GM12878 (cell line): Measurements from ENCODE around the gene TULP4. TPM values are rescaled to one million over a fixed set of nuclear protein-coding genes. Genes with fewer than 3 reads are reported as not detected.
A peak's percentile ranks its signal among the peaks of the same experiment; 100 is the strongest.

Source experiments
- BACH1 ChIP-seq: fragments of 450-650 bp; IDR thresholded peaks from 2 replicates; pipeline ENCODE4 v1.6.1; 2017; ENCODE audit warnings: mild to moderate bottlenecking, borderline replicate concordance
- BRCA1 ChIP-seq: IDR thresholded peaks from 2 replicates; pipeline ENCODE4 v1.6.1; 2011; ENCODE audit warnings: low read depth, low read length, improper control_type of control experiment
- ESRRA ChIP-seq: IDR thresholded peaks from 2 replicates; pipeline ENCODE4 v1.6.1; 2012; ENCODE audit warnings: mild to moderate bottlenecking, low read length, improper control_type of control experiment
- ETV6 ChIP-seq, 2 experiments: fragments of 450-650 bp in 1 of 2; IDR thresholded peaks in 1 of 2; conservative IDR thresholded peaks in 1 of 2; 2 replicates each; pipeline ENCODE4 v1.6.1; 2014; ENCODE audit warnings: antibody characterized with exemption in 1 of 2, borderline replicate concordance in 1 of 2, low read depth in 1 of 2, mild to moderate bottlenecking in 1 of 2, moderate library complexity in 1 of 2
- FOXK2 ChIP-seq: fragments of 450-650 bp; IDR thresholded peaks from 2 replicates; pipeline ENCODE4 v1.6.1; 2017; ENCODE audit warnings: mild to moderate bottlenecking, moderate library complexity
- HDGF ChIP-seq: fragments of 450-650 bp; IDR thresholded peaks from 2 replicates; pipeline ENCODE4 v1.6.1; 2016; ENCODE audit warnings: antibody characterized with exemption
- MEF2A ChIP-seq: IDR thresholded peaks from 2 replicates; pipeline ENCODE4 v1.6.1; 2011; ENCODE audit warnings: low read depth, mild to moderate bottlenecking, low read length, moderate library complexity; ENCODE audit not compliant: insufficient read depth
- MEF2B ChIP-seq: fragments of 450-650 bp; IDR thresholded peaks from 2 replicates; pipeline ENCODE4 v1.6.1; 2018; ENCODE audit warnings: mild to moderate bottlenecking, moderate library complexity; ENCODE audit not compliant: partially characterized antibody, poor library complexity, severe bottlenecking
- MYC ChIP-seq: IDR thresholded peaks from 2 replicates; pipeline ENCODE4 v1.6.1; 2011; ENCODE audit warnings: mild to moderate bottlenecking, low read length, moderate library complexity, inconsistent platforms; ENCODE audit not compliant: insufficient read depth, insufficient replicate concordance, insufficient read length, severe bottlenecking
- NFXL1 ChIP-seq: fragments of 450-650 bp; IDR thresholded peaks from 2 replicates; pipeline ENCODE4 v1.6.1; 2017; ENCODE audit warnings: antibody characterized with exemption, mild to moderate bottlenecking, borderline replicate concordance
- POLR2AphosphoS2 ChIP-seq: IDR thresholded peaks from 2 replicates; pipeline ENCODE4 v1.6.1; 2011; ENCODE audit warnings: low read depth, mild to moderate bottlenecking, low read length, improper control_type of control experiment, moderate library complexity
- RELB ChIP-seq: fragments of 450-650 bp; IDR thresholded peaks from 2 replicates; pipeline ENCODE4 v1.6.1; 2017; ENCODE audit warnings: low read depth, mild to moderate bottlenecking, moderate library complexity
- SMARCA5 ChIP-seq: fragments of 450-650 bp; IDR thresholded peaks from 2 replicates; pipeline ENCODE4 v1.6.1; 2017; ENCODE audit warnings: mild to moderate bottlenecking
- SREBF2 ChIP-seq: IDR thresholded peaks from 2 replicates; pipeline ENCODE4 v1.6.1; 2012; ENCODE audit warnings: mild to moderate bottlenecking, low read length
- YY1 ChIP-seq: IDR thresholded peaks from 2 replicates; pipeline ENCODE4 v1.6.1; 2011; ENCODE audit warnings: low read depth, mild to moderate bottlenecking, low read length
- ZBTB11 ChIP-seq: fragments of 450-650 bp; formaldehyde crosslinking; IDR thresholded peaks from 2 replicates; pipeline ENCODE4 v1.5.0; 2022; ENCODE audit warnings: mild to moderate bottlenecking, missing genetic modification characterization
- ZNF384 ChIP-seq: IDR thresholded peaks from 2 replicates; pipeline ENCODE4 v1.6.1; 2012; ENCODE audit warnings: low read depth, mild to moderate bottlenecking, low read length, improper control_type of control experiment, borderline replicate concordance
- ZNF592 ChIP-seq: fragments of 450-650 bp; IDR thresholded peaks from 2 replicates; pipeline ENCODE4 v1.6.1; 2017; ENCODE audit warnings: mild to moderate bottlenecking, moderate library complexity
- ZNF622 ChIP-seq: fragments of 450-650 bp; IDR thresholded peaks from 2 replicates; pipeline ENCODE4 v1.6.1; 2017; ENCODE audit warnings: mild to moderate bottlenecking, inconsistent platforms
- ZZZ3 ChIP-seq: IDR thresholded peaks from 2 replicates; pipeline ENCODE4 v1.6.1; 2011; ENCODE audit warnings: low read depth; ENCODE audit not compliant: control insufficient read depth, insufficient read length
- polyA plus RNA-seq, 11 experiments: library from polyadenylated mRNA; depleted of rRNA in 4 of 11; unstranded in 6 of 11; stranded (reverse) in 5 of 11; fragments of >200 nt; fragmentation: Nextera tagmentation in 4 of 11; fragmentation: Illumina TruSeq in 1 of 11; extraction: Ambion mirVana in 4 of 11; extraction: Trizol in 1 of 11; gene quantifications; 1 replicate in 1 of 11; 2 replicates in 10 of 11; pipeline versions ENCODE4 v1.2.1 to v1.2.3, GENCODE V29; 2011 to 2016; ENCODE audit warnings: inconsistent platforms in 2 of 11, missing spikeins in 2 of 11, low read depth in 1 of 11
- total RNA-seq, 4 experiments: library from RNA; depleted of rRNA in 3 of 4; stranded (reverse); fragments of >200 nt in 3 of 4; fragmentation: Illumina TruSeq in 1 of 4; extraction: Trizol in 1 of 4; gene quantifications; 2 replicates each; pipeline versions ENCODE4 v1.2.1 to v1.2.3, GENCODE V29; 2013 to 2021

TULP4 gene
- total and polyA plus RNA-seq, 10 of the 15 experiments (the other 5 are each of a cell fraction or from before 2014, with no cell fraction given): 0.73 to 31.8 (median 14.0) TPM

GRCh38 chr6:158475344-158476302 is 163.4 kb downstream of the TULP4 start (continued):
- peak; percentile 72 for TF ChIP-seq POLR2AphosphoS2
- TF ChIP-seq NFXL1: no peak
- TF ChIP-seq MYC: no peak
- TF ChIP-seq RELB: peak; percentile 88; the same call in 1 of the 2 replicates
- TF ChIP-seq ZBTB11 (CRISPR knock-in tag): no peak
- TF ChIP-seq ESRRA: no peak
- no peak for TF ChIP-seq ZNF384
- TF ChIP-seq ZNF622: no peak
- peak; percentile 73; the same call in 1 of the 2 replicates for TF ChIP-seq MEF2A
- no peak for TF ChIP-seq SREBF2
- peak; percentile 63 for TF ChIP-seq MEF2B
- TF ChIP-seq YY1: peak; percentile 40; the same call in 1 of the 2 replicates
- no peak for TF ChIP-seq ZZZ3
- peak; percentile 54; the same call in 1 of the 2 replicates for TF ChIP-seq SMARCA5
- peak in 1 of 2 experiments; percentile 79; a peak in 2 of 4 replicates for TF ChIP-seq ETV6 (conservative IDR thresholded peaks at IDR 0.05 in 1 of 2, IDR thresholded peaks at IDR 0.05 in 1 of 2; ENCODE audit: borderline replicate concordance in 1 of 2, low read depth in 1 of 2)
- TF ChIP-seq BRCA1: no peak
- no peak for TF ChIP-seq HDGF
- no peak for TF ChIP-seq FOXK2
- TF ChIP-seq ZNF592: no peak
- TF ChIP-seq BACH1: peak; percentile 54
